NCI-H82 (cell line): ENCODE results near the gene IL36A.

Experiments used
- DNase-seq: peaks from one replicate; lab custom pipeline; 2025; lab: John Stamatoyannopoulos, UW

The IL36A gene, protein sequence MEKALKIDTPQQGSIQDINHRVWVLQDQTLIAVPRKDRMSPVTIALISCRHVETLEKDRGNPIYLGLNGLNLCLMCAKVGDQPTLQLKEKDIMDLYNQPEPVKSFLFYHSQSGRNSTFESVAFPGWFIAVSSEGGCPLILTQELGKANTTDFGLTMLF

DNA sequence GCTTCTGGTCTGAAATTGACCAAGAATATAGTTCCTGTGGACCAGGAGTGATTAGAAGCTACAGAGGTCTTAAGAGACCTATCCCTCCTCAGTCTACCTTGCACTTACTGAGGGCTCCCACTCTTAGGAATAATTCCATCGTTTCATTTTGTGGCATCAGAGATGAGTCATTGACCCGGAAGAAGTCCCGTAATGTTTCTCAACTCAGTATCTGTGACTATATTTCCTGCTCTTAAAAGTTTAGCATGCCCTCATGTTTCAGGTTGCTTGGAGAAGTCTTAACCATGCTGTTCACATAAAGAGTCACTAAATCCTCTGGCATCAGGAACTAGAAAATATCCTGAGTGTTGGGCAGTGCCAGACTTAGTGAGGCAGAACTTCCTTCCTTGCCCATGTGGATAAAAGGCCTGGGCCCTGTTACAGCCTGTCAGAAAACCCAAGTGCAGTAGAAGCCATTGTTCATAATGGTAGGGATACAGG lies at the start of gene IL36A:
Gene IL36A, plus strand, starts transcription at position 430 of the 480 bp plus-strand sequence. CDS start 413 bp downstream, outside the sequence.
- no peak for DNase-seq

DNA sequence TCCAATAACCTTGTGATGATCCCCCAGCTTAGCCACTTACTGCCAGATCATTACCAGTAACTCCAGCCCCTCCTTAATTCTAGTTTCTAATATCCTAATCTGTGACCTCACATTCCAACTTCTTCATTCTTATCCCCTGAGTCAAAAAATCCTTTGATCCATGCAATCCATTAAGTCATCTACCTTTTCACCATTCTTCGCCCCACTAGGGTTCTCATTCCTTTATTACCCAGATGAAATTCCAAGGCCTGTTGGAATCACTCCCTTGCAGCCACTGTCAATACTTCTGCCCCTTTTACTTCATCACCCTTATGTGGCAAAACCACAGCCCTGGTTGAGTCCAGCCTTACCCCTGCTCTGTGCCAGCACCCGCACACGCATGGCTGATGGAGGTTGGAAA lies 47.7 kb upstream of the IL36A start:
- DNase-seq, result peak; percentile 38

DNA sequence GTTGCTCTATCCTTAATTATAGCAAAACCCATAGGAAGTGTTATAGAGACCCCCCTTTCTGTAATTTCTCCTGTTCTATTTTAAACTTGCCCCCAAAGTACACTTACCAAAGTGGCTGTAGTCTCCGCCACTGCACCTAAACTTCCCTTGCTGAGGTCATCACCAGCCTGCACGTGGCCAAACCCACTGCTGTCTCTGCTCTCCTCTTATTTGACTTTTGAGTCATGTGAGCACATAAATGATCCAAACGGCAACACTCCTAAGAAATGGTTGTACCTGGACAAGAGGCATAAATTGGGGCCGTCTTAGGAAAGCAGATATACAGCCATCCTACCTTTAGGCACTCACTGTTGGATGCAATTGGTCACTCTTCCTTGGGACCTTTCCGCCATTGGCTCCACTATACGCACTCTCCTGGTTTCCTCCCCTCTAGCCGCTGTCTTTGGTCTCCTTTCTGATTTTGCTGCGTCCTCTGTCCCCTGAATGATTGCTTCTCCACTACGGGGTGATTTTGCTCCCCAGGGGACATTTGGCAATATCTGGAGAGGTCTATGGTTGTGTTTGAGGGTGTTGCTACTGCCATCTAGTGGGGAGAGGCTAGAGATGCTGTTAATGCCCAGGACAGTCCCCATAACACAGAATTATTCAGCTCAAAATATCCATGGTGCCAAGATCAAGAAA lies 46.7 kb upstream of the IL36A start:
- peak; percentile 81 for DNase-seq

DNA sequence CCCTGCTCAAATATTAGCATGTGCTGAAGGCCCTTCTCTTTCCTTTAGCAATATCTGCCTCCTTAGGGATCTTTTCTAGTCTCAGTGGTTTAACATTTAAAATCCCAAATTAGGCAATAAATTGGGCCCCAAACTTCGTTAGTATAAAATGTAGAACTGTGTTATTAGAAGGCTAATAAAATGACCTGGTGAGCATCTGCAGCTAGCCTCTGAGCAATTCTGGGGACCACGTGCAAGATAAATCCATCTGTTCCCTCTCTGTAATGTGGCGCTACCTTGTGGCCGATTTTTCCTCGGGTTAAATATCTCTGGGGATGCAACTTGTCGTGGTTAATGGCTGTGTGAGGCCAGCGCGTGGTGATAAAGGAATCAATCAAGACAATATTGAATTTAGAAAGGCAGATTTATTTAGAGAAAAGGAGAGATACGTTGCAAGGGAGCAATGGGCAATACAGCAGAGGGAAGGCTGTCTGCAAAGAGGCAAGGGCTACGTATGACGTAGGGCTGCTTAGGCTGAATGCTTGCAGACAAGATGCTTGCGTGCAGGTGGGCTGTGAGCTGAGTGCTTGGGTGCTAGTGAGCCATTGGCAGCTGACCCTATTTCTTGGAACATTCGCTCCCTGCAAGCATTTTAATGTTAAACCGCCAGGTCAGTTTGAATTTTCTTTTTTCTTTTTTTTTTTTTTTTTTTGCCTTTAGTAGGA lies 46.0 kb upstream of the IL36A start:
- peak; percentile 73 for DNase-seq

DNA sequence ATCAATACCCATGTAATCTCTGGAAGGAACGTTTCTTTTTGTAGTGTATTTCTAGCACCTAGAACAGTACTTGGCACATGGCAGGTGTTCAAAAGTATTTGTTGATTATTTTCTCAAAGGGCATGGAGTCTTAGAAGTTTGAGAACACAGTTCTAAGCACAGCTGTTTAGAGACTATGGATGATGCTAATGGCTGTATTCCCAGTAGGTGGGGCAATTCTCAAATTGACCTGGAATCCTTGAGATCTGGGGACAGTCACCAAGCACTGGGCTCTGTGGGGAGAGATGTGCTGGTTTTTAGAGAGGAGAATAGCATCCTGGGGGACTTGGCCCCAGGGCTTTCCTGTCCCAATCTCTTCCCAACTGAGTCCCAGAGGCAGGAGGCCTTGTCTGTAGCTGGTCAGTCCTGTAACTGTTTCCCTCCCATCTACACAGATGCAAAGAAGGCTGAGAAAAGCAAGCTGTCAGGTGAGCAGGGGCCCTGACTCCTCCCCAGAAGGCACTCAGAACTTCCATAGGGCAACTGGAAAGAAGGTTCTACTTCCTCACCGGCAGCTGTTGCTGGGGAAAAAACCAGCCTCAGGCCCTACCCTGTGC lies 44.9 kb upstream of the IL36A start:
- DNase-seq, result peak; percentile 25

DNA sequence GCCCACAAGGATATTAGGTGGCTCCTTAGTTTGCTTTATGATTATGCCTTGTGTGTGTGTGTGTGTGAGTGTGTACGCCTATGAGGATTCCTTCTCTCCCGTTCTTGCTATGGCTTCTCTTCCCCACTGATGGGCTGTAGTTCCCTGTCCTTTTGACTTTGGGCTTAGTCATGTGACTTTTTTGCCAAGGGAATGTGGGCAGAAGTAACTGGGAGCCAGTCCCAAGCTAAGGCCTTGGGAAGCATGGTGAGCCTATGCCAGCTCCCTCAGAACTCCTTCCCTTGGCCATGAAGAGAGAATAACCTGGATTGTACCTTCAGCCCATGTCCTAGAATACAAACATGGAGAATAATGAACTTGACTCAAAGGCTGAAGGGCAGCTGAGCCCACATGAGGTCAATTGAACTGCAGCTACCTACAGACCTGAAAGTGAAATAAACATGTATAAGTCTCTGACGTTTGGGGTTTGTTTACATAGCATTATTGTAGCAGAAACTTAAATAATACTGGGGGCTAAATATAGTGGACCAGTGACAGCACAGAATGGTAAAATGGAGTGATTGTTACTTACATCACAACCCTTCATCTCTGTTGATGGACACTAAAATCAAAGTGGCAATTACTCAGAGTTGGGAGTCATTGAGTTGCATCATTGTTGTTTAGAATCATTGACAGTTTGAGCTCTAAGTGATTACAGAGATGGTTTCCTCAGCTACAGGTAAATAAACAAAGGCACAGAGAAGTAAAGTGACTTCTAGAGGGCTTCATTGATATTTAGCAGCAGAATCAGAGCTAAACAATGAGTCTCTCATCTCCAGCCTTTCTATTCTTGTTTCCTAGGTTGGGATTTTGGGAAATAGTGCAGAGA lies 42.7 kb upstream of the IL36A start:
- no peak for DNase-seq

DNA sequence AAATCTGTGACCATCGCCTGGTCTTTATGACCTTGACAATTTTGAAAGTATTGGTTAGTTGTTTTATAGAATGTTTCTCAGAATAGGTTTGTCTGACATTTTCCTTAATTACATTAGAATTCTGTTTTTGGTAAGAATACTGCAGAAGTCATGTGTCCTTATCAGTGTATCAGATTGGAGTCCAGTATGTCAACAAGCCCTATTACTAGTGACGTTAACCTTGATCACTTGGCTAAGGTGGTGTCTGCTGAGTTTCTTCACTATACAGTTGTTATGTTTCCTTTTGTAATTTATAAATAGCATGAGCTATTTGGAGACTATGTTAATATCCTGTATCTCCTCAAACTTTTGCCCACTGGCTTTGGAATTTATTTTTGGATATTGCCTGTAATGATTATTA lies 38.2 kb upstream of the IL36A start:
- no peak for DNase-seq

DNA sequence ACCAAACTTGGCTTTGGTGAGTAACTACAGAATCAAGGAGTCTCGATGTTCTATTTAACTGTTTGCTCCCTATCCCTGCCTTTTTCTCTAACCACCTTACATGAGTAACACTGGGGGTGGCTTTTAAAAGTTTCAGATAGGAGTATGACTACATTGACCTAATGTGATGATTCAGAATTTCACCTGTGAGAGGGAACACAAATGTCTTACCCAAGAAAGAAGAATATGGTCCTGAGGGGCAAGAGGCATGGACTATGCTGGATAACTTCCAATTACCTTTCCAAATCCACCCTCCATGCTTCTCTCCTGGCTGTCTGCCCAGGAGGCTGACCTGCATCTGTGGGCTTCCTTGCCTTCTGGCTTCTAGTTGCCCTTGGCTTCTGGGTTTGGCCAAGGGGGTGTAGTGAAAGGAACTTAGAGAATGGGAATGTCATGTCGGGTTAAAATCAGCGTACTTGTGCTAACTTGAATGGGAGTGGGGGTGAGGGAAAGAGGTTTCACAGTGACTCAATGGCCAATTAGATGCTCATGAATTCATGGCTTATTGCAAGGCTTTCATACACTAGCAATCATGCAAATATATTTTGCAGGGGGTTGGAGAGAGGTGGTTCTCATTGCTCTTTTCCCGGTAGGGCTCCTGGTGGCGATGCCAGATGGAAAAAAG lies 32.7 kb upstream of the IL36A start:
- DNase-seq, result no peak

DNA sequence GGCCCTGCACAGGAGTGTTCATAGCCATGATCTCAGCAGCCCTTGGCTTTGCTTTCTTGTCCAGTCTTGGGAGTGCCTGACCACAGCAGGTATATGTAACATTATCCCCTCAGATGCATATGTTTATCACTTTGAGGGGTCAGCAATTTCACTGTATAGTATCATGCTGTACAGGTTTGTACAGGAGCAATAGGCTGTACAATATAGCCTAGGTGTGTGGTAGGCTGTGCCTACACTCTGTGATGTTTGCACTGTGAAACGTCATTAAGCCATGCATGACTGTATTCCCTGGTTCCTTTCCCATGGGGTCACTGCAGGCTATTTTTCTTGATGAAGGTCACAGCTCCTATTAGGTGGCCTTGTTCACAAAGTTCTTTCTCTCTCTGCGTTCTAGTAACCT lies 32.1 kb upstream of the IL36A start:
- DNase-seq, result no peak

DNA sequence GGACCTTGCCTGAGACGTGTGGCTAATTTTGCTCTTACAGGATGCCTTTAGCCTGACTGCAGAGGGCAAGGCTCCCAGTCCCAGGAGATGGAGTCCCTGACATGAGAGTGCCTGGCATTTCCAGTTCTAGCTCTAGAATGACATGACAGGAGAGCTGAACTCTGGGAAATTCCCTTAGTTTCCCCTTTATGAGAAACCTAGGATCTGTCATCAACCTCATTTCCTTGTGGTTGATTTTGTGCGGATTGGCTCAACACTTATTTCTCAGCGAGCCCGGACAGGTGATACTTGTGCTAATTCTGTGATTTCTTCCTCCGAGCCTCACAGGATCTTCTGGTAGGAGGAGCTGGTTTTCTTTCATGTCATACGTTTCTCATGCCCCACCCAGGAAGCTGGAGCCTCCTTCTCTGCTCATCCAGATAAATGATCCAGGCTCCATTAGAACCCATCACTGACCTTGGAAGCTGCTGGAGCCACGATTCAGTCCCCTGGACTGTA lies 27.7 kb upstream of the IL36A start, which contains the start of gene IL36G:
Gene IL36G, plus strand, starts transcription at position 448 of the 498 bp plus-strand sequence. CDS start 633 bp downstream, outside the sequence.
- no peak for DNase-seq

DNA sequence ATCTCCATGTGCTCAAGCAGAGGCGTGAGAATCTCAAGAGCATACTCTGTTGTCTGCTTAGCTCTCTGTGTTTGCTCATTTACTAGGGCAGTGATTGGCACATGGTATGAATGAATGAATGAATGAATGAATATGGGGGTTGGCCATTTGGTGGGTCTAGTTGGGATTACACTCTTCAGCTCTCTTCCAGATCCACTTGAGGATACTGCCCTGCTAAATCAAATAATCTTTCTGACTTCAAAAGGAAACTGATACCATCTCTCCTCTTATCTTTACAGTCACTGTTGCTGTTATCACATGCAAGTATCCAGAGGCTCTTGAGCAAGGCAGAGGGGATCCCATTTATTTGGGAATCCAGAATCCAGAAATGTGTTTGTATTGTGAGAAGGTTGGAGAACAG lies 25.5 kb upstream of the IL36A start:
- no peak for DNase-seq

DNA sequence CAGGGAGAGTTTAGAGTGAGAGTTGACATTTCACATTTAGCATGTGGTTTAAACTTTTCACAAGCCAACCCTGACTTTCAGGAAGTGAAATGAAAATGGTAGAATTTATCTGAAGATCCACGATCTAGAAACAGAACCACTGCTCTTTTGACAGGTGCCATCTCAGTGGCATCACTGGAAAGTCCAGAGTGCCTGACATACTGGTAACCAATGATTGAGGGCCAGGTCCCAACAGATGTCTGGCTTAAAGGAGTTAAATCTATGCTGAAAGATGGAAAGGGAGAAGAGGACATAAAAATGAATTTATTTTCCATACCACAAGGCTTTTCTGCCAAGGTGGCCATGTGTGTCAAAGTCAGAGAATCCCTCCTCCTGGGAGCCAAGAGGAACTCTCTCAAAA lies 24.7 kb upstream of the IL36A start:
- no peak for DNase-seq

DNA sequence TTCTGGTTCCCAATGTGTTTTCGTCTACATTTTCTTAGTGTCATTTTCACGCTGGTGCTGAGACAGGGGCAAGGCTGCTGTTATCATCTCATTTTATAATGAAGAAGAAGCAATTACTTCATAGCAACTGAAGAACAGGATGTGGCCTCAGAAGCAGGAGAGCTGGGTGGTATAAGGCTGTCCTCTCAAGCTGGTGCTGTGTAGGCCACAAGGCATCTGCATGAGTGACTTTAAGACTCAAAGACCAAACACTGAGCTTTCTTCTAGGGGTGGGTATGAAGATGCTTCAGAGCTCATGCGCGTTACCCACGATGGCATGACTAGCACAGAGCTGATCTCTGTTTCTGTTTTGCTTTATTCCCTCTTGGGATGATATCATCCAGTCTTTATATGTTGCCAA lies 20.2 kb upstream of the IL36A start:
- DNase-seq, result no peak

DNA sequence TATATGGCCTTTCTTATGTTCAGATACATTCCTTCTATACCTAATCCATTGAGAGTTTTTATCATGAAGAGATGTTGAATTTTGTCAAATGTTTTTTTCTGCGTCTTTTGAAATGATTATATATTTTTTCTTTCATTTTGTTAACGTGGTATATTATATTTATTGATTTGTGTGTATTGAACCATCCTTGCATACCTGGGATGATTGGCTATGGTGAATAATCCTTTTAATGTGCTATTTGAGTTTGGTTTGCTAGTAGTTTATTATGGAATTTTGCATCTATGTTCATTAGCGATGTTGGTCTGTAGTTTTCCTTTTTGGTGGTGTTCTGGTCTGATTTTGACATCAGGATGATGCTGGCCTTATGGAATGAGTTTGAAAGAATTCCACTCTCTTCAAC lies 15.6 kb upstream of the IL36A start:
- no peak for DNase-seq

DNA sequence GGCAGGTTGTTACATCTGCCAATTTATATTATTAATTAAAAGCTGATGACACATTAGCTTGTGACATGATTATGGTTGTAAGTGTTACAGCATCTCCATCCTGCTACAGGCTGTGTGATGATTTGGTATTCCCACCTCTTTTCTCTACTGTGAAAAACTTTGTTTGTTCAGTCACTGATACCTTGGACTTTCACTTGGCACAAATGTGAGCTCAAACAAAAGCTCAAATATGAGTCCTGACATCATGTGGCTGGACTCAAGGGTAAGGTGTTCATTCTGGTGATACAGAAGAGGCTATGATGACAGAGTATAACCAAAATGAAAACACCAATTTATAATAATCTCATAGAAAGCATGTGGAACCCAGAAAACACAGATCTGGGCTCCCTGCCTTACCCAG lies 11.4 kb upstream of the IL36A start:
- DNase-seq, result no peak

DNA sequence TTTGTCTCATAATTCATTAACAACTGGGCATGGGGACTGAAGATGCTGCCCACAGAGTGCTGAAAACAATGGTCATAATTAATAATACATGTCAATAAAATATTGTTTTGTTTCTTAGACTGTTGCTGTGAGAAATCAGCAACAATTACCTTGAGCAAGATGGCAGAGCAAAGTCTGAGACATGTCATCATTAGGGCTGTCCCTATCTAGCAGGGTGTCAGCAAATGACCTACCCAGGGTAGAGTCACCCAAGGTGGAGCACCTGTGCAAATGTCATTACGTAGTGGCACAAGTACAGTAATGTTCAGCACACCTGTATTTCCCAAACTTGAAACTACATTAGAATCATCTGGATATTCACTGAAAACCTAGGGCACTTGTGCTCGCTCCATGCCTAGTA lies 10.6 kb upstream of the IL36A start:
- no peak for DNase-seq

DNA sequence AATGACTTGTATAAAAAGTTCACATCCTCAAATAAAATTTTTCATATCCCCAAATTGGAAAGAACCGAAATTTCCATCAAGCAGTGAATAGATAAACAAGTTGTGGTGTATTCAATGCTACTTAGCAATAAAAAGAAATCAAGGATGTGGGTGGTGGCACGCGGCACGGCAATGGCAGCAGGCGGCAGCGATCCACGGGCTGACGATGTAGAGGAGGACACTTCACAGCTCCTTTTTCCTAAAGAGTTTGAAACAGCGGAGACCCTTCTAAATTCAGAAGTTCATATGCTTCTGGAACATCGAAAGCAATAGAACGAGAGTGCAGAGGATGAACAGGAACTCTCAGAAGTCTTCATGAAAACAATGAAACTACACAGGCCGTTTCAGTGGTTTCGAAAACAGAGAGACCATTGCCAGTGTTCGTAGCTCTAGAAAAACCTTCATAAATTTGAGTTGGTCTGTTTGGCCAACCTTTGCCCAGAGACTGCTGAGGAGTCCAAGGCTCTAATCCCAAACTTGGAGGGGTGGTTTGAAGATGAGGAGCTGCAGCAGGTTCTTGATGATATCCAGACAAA lies 9.8 kb upstream of the IL36A start:
- DNase-seq, result no peak

DNA sequence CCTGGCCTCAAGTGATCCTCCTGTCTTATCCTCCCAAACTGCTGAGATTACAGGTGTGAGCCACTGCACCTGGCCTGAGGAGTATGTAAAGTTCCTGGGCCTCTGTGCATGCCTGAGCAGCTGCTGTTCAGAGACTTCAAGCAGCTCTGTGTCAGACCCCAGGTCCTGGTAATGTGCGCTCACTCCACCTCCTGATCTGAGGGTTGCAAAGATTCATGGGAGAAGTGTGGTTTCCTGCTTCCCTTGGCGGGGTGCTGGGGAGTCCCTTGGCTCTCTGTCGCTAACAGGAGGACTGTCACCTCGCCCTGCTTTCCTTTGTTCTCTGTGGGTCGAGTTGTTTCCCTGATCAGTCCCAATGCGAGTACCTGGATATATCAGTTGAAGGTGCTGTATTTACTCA lies 8.6 kb upstream of the IL36A start:
- no peak for DNase-seq

DNA sequence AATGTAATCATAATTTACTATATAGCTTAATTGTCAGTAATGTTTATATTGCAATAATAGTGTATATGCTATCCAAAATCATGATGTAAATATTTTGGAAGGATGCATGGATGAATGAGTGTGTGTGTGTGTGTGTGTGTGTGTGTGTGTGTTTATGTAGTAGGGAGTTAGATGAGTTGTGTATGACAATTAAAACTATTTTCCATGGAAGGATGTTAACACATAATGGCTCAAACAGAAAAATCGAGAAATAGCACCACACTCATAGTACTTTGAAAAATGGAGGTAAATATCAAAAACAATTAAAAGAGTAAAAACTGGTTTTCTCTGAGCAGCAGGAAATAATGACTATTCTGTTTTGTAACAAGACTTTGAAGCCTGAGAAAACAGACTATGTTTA lies 8.1 kb upstream of the IL36A start:
- DNase-seq, result no peak

DNA sequence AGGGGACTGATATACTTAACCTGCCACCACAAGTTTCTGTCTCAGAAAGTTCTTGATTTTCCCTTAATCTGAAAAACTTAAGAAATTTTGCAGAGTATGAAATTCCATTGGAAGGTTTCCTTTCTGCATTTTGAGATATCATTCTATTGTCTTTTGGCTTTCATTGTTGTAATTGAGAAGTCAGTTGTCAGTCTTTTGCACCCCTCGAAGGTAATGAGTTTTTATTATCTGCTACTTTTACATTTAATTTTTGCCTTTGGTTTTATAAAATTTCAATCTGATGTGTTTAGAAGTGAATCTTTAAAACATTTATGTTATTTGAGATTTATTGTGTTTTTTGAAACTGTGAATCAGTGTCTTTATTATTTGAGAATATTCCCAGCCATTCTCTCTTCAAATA lies 4.8 kb upstream of the IL36A start:
- no peak for DNase-seq

DNA sequence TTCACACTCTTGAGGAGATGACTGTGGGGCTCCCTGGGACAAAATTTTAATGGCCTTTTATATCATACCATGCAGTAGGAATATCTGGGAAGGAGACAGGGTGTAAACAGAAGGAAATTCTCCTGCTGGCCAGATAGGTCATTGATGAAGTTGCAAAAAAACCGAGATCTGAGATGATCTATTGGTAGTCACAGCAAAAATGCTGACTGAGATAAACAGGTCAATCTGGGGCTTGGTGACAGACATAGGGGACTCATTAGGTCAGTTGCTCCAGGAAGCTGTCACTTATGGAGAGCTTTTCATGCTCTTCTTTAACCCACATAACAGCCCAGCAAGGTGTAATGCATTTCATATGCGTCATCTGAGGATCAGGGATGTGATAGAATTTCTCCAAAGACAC lies 2.6 kb upstream of the IL36A start:
- DNase-seq, result no peak
